ENCODE results near the gene TAF8. TPM values are rescaled to one million over a fixed set of nuclear protein-coding genes. Genes with fewer than 3 reads are reported as not detected.
A peak's percentile ranks its signal among the peaks of the same experiment; 100 is the strongest.

Gene TAF8
- total RNA-seq, 1 donor from 2014 or later, result 28.9 TPM

DNA sequence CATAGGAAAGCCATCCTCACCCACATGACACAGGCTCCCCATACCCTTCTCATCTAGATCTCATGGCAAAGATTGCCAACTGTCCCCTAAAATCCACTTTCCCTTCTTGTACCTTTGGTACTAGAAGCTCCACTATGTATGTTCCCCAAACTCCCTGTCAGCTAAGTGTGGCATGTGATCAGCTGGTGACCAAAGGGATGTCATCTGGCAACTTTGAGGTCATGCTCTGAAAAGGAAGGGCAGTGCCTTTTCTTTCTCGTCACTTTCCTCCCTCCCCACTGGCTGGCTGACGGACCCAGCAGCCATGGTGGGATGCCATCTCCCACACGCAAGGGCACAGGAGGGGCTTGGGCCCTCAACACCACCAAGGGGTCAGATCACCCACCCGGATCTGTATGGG, 23.8 kb upstream of the TAF8 start:
- Mint-ChIP-seq H3K4me3 (no peak overlapping the region), H3K27me3 (ENCODE audit: low read depth) (no peaks in the 10 kb centered on the region), H3K27ac (ENCODE audit: unreplicated experiment) (peak overlapping the region; percentile 31), H3K4me1 (no peaks in the 10 kb centered on the region), H3K9me3 (no peaks in the 10 kb centered on the region), H3K36me3 (ENCODE audit: low read depth) (no peaks in the 10 kb centered on the region)
- no peak for DNase-seq (ENCODE audit: low read depth, low spot score)
- TF ChIP-seq, protein P1, sequence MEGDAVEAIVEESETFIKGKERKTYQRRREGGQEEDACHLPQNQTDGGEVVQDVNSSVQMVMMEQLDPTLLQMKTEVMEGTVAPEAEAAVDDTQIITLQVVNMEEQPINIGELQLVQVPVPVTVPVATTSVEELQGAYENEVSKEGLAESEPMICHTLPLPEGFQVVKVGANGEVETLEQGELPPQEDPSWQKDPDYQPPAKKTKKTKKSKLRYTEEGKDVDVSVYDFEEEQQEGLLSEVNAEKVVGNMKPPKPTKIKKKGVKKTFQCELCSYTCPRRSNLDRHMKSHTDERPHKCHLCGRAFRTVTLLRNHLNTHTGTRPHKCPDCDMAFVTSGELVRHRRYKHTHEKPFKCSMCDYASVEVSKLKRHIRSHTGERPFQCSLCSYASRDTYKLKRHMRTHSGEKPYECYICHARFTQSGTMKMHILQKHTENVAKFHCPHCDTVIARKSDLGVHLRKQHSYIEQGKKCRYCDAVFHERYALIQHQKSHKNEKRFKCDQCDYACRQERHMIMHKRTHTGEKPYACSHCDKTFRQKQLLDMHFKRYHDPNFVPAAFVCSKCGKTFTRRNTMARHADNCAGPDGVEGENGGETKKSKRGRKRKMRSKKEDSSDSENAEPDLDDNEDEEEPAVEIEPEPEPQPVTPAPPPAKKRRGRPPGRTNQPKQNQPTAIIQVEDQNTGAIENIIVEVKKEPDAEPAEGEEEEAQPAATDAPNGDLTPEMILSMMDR (conservative IDR thresholded peaks at IDR 0.05), result no peak

DNA sequence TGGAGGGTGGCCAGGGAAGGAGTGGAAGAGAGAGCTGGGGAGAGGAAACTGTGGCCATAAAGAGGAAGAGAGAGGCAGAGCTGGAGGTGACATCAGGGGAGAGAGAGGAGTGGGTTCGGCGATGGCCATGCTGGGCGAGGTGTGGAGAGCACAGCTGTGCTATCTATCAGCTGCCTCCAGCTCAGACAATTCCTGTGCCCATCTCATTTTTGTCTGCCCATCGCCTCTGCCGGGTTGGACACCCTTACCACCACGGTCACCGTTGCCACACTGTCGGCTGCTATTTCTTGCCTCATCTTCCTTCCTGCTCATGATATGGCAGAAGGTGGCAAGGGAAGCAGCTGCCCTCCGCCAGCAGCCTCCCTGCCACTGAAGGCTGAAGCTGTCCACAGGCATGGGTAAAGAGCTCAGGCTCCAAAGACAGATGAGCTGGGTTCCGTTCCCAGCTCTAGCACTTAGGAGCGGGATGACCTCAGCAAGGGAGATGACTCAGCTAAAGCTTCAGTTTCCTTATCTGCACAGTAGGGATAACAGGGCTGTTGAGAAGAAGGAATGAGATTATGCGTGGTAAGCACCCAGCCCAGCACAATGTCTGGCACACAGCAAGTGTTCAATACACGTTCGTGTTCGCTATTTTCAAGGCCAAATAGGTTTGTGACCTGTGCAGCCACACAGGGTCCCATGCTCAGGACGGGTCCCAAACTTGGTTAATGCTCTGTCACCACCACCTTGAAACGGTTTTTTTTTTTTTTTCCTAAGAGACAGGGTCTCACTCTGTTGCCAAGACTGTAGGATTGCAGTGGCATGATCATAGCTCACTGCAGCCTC, 21.9 kb upstream of the TAF8 start:
- Mint-ChIP-seq H3K27ac (ENCODE audit: unreplicated experiment) (peak overlapping the region; percentile 50), H3K4me1 (no peaks in the 10 kb centered on the region)

DNA sequence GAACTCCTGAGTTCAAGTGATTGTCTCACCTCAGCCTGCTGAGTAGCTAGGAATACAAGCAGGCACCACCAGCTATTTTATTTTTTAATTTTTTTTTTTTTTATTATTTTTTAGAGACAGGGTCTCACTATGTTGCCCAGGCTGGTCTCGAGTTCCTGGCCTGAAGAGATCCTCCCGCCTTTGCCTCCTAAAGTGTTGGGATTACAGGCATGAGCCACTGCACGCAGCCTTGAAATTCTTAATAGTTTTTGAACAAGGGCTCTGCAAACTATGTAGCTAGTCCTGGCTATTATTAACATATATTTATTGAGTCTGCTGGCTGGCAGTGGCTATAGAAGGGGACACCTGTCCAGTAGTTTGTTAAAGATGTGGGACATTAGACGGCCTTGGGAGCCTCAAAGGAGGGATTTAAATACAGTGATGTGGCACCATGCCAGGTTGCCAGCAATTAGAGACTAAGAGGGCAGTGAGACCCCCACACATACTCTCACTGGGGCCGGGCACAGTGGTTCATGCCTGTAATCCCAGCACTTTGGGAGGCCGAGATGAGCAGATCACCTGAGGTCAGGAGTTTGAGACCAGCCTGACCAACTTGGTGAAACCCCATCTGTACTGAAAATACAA, 21.1 kb upstream of the TAF8 start:
- H3K9me3 Mint-ChIP-seq, result no peaks in the 10 kb centered on the region
- no peaks in the 10 kb centered on the region for H3K4me1 Mint-ChIP-seq
- no peaks in the 10 kb centered on the region for H3K27me3 Mint-ChIP-seq (ENCODE audit: low read depth)
- no peak overlapping the region for H3K27ac Mint-ChIP-seq (ENCODE audit: unreplicated experiment)
- no peak overlapping the region for H3K4me3 Mint-ChIP-seq
- no peaks in the 10 kb centered on the region for H3K36me3 Mint-ChIP-seq (ENCODE audit: low read depth)
- DNase-seq (ENCODE audit: low read depth, low spot score), result no peak
- TF ChIP-seq, protein P1 (conservative IDR thresholded peaks at IDR 0.05), result no peak

More for the DNA sequence above, 21.9 kb upstream of the TAF8 start:
- H3K9me3 Mint-ChIP-seq, result no peaks in the 10 kb centered on the region
- DNase-seq (ENCODE audit: low read depth, low spot score), result no peak
- TF ChIP-seq, protein P1 (conservative IDR thresholded peaks at IDR 0.05), result no peak
- no peaks in the 10 kb centered on the region for H3K36me3 Mint-ChIP-seq (ENCODE audit: low read depth)
- no peaks in the 10 kb centered on the region for H3K27me3 Mint-ChIP-seq (ENCODE audit: low read depth)
- H3K4me3 Mint-ChIP-seq, result no peak overlapping the region

DNA sequence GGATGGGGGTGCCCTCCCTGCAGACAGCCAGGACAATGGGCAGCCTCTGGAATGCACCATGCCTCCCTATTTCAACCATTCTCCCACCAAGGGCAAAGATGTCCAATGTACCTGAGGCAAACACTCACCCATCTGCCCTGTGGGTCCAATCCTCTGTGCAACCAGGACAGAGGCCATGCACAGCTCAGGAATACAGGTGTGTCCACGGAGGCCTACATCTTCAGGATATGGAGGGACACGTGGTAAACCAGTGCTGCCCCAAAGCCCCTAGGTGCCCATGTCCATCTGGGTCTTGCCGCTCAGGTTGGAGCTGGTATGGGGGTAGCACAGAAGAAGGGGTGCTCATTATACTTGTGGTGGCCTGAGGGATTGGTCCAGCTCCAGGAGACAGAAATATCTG, 20.4 kb upstream of the TAF8 start:
- no peak for DNase-seq (ENCODE audit: low read depth, low spot score)
- TF ChIP-seq, protein P1 (conservative IDR thresholded peaks at IDR 0.05), result no peak
- H3K27ac Mint-ChIP-seq (ENCODE audit: unreplicated experiment), result no peak overlapping the region
- H3K36me3 Mint-ChIP-seq (ENCODE audit: low read depth), result no peaks in the 10 kb centered on the region
- no peaks in the 10 kb centered on the region for H3K9me3 Mint-ChIP-seq
- H3K4me3 Mint-ChIP-seq, result no peak overlapping the region
- H3K27me3 Mint-ChIP-seq (ENCODE audit: low read depth), result no peaks in the 10 kb centered on the region
- no peaks in the 10 kb centered on the region for H3K4me1 Mint-ChIP-seq

DNA sequence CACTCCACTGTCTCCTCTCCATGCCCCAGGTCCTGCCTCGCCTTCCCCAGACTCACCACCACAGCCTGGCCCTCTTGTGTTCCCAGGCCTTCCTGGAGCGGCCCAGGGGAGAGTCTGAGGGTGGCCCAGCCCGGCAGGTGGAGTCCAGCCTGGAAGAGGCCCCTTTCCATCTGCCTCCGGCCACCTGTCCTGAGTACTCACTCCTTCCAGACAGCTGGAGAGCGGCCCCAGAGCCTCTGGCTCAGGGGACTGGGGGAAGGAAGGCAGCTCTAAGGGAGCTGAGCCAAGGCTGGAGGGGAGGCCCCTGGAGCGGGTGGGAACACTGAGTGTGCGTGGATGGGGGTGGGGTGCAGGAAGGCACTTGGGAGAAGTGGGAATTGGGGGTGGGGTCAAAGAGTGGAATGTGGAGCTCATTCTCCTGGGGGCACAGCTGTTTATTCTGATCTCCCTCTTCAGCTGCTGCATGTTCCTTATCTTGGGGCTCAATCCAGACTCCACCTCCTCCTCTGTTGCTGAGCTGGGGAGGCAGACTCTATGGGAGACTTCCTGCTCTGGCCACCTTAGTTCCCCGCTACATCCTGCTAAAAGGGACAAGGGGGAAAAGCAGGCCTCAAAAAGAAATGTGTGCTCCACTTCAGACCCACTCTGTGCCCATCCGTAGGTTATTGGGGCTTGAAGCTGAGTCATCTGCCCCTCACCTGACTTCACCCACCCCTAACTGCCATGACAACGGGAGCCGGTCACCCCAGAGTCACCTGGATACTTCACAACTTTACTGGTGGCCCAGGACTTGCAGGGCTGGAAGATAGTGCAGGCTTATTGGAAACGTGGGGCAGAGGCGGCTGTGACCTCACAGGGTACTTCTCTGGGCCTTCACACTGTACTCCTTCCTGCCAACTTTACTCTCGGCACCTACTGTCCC, 19.5 kb upstream of the TAF8 start:
- Mint-ChIP-seq H3K27me3 (ENCODE audit: low read depth) (no peaks in the 10 kb centered on the region), H3K27ac (ENCODE audit: unreplicated experiment) (peak overlapping the region; percentile 43), H3K4me1 (no peaks in the 10 kb centered on the region), H3K9me3 (no peaks in the 10 kb centered on the region), H3K4me3 (no peak overlapping the region), H3K36me3 (ENCODE audit: low read depth) (no peaks in the 10 kb centered on the region)
- no peak for DNase-seq (ENCODE audit: low read depth, low spot score)
- TF ChIP-seq, protein P1 (conservative IDR thresholded peaks at IDR 0.05), result no peak

Data from neural crest cell (in vitro differentiated cells).